HG02588 (cell line): Measurements from ENCODE around the gene SPATA2L.

Experiments used
- ATAC-seq: cut with Tn5 transposase; IDR thresholded peaks from one replicate; pipeline ENCODE4 v1.9.1; 2021; ENCODE audit warnings: mild to moderate bottlenecking, moderate library complexity; ENCODE audit not compliant: unreplicated experiment

The SPATA2L gene

GRCh38 chr16:89729863-89730593, 28.5 kb upstream of the SPATA2L start:
- no peak for ATAC-seq

GRCh38 chr16:89729293-89729692, 27.8 kb upstream of the SPATA2L start:
- no peak for ATAC-seq

GRCh38 chr16:89727406-89728120, 26.1 kb upstream of the SPATA2L start:
- ATAC-seq = no peak

DNA sequence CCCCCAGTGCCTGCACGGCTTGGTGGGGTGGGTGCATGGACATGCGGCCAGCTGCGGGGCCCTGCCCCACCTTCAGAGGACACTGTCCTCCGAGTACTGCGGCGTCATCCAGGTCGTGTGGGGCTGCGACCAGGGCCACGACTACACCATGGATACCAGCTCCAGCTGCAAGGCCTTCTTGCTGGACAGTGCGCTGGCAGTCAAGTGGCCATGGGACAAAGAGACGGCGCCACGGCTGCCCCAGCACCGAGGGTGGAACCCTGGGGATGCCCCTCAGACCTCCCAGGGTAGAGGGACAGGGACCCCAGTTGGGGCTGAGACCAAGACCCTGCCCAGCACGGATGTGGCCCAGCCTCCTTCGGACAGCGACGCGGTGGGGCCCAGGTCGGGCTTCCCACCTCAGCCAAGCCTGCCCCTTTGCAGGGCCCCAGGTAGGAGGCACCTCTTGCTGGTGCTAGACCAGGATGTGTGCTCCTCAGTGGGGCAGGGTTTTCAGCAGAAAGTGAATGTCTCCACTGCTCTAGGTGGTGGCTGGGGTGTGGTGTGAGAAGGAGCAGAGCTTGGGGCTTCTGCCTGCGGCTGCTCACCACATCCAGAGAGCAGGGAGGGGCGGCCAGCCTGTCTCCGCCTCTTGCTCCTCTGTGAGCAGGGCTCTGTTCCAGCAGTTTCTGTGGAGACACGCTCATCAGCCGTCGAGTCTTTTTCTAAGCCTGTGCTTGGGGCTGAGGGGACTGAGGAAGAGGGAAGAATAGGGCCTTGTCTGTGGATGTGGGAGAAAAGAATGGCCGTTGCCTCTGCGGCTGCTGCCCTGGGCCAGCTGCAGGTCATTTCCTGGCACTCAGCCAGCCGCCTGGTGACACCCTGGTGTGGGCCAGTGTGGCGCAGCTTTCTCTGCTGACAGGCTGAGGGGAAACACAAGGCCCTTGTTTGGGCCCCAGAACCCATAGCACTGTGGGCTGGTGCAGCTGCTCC, 22.1 kb upstream of the SPATA2L start:
- ATAC-seq = no peak

DNA sequence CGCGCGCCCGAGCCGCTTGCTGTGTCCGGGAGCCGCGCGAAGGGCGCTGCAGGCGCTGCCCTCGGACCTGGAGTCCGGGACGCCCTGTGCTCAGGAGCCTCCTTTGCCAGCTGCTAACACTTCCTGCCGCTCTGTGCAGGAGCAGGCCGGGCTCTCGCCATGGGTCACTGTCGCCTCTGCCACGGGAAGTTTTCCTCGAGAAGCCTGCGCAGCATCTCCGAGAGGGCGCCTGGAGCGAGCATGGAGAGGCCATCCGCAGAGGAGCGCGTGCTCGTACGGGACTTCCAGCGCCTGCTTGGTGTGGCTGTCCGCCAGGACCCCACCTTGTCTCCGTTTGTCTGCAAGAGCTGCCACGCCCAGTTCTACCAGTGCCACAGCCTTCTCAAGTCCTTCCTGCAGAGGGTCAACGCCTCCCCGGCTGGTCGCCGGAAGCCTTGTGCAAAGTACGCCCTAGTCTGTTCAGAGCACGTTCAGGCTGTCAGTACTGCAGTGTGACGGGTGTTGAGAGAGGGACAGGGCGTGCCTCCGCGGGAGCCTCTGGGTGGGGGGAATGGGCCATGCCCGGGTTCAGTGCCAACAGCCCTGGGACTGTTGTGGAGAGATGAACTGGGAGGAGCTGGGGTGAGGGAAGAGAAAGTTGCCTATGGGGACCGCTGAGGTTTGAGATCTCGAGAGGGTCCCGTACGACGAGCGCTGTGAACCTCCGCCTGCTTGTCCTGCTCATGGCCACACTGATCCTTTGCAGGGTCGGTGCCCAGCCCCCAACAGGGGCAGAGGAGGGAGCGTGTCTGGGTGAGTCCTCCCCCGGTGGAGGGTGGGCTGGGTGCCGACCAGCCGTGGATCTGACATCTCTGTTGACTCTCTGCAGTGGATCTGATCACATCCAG, 21.1 kb upstream of the SPATA2L start:
- ATAC-seq = peak; percentile 4

- peak; percentile 27 for ATAC-seq
Observed at GRCh38 chr16:89721546-89722391, 20.3 kb upstream of the SPATA2L start.

DNA sequence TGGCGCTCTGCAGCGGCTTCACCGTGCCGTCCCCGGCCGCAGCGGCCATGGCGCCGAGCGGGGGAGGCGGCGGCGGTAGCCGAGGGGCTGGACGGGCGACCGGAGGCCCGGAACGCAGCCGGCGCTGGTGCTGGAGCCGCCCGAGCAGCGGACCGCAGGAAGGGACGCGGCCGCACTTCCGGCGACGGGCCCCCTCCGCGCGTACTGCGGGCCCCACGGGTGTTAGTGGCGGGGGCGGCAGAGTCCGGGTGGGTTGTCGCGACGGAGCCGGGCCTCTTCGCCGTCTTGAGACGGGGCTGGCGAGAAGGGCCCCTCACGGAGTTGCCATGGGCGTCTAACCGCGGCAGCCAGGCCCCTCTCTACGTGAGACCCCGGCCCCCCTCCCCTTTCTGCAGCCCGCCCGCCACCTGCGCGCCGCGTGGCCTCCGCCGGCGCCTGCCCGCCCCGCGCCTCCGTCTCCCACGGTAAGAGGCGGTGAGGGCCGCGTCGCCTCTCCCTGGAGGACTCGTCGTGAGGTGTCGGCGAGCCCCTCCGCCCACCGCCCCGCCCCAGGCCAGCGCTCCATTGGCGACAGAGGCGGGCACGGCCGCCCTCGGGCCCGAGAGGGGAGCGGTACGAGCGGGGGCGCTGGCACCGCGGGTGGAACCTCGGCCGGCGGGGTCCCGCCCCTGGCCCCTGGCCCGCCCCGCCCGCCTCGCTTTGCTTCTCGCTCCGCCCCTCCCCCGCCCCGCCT, 19.5 kb upstream of the SPATA2L start, which contains the start of the genes VPS9D1 and ZNF276:
VPS9D1 (minus strand) TSS at position 86 of the 733 bp plus-strand sequence; CDS start at position 49, 37 bp downstream.
ZNF276 (plus strand) TSS at position 725 of the 733 bp plus-strand sequence. CDS start 104 bp downstream, outside the sequence.
- peak; percentile 45 for ATAC-seq

- ATAC-seq = peak; percentile 19
Observed at GRCh38 chr16:89720551-89720812, 19.0 kb upstream of the SPATA2L start.

- no peak for ATAC-seq
Observed at GRCh38 chr16:89717688-89718505, 16.4 kb upstream of the SPATA2L start.

DNA sequence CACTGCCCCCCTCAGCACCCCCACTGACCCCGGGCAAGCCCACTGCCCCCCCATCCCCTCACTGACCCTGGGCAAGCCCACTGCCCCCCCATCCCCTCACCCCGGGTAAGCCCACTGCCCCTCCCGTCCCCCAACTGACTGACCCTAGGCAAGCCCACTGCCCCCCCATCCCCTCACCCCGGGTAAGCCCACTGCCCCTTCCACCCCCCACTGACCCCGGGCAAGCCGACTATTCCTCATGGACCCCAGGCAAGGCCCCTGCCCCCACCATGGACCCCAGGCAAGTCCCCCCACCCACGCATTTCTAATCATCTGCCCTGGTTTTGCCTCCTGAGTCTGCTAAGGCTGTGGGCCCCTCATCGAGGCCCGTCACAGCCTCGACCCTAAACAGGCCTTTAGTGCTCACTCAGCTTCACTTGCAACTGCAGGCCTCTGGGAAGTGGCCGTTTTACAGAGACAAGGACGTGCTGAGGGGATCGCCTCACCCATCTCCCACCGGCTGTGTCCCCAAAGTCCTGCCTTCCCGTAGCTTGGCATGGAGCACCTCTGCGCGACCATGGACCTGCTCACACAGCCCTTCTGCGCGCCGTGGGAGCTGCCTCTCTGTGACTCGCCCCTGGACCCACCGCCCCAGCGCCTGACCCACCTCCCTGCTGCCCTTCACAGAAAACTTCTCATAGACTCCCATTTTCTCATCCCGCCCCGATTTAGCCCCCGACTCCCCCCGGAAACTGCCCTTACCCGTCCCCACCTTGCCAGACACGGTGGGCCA, 15.6 kb upstream of the SPATA2L start:
- no peak for ATAC-seq

DNA sequence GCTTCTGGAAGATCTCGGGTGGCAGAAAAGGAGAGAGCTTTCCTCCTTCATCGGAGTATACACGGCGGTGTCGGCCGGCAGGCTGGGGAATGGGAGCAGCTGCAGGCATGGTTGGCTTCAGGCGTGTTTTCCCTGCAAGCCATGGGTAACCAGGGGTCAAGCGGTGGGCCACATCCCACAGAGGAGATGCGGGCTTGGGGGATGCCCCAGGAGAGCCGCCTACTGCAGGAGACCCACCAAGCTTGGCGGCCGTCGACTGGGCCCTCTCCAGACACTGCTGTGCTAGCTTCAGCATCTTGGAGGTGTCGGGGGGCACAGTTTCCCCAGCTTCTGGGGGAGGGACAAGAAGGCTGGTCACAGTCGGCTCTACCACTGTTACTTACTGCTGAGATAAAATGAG, 15.0 kb upstream of the SPATA2L start:
- ATAC-seq = no peak

GRCh38 chr16:89712274-89712781, 10.8 kb upstream of the SPATA2L start:
- no peak for ATAC-seq

- no peak for ATAC-seq
Observed at GRCh38 chr16:89711601-89712273, 10.2 kb upstream of the SPATA2L start.

DNA sequence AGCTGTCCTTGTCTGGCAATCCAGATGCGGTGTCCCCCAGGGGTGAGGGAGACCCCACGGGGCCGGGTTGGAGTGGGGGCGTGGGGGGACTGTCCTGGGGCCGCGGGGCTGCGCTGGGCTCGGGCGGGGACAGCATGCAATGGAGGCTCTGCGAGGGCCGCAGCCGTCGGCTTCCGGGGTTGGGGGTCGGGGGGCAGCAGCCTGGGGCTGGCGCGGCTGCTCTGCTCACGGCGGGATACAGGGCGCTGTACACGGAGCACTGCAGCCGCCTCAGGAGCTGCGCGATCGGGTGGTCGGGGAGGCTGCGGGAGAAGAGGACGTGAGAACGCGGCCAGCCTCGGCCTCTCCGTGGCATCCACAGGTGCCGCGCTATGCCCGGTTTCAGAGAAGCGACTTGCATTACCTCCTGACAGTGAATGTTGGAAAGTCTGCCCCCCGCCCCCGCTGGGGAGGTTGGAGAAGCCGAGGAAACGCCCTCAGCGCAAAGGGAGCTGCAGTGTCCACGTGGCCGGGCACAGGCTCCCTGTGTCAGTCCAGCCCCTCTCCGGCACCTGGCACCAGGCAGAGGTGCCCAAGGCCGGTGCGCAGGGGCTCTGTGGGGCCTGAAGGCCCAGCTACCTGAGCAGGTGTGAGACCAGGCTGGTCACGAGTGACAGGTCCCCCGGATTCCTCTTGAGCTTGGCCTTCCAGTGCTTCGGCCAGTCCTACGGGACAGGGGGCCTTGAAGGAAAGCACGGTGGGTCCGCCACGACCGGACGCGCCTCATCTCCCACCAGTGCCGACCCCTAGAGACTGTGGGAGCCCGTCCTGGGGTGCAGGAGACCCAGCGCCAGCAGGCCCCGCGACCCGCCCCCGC, 9.4 kb upstream of the SPATA2L start:
- ATAC-seq = no peak

GRCh38 chr16:89709716-89710432, 8.4 kb upstream of the SPATA2L start:
- ATAC-seq = no peak
